GM19351 (cell line): ENCODE data around the gene KIF7.

Source experiments
- ATAC-seq: cut with Tn5 transposase; IDR thresholded peaks from one replicate; pipeline ENCODE4 v1.9.1; 2021; ENCODE audit warnings: mild to moderate bottlenecking, moderate library complexity; ENCODE audit not compliant: unreplicated experiment

The KIF7 gene

DNA sequence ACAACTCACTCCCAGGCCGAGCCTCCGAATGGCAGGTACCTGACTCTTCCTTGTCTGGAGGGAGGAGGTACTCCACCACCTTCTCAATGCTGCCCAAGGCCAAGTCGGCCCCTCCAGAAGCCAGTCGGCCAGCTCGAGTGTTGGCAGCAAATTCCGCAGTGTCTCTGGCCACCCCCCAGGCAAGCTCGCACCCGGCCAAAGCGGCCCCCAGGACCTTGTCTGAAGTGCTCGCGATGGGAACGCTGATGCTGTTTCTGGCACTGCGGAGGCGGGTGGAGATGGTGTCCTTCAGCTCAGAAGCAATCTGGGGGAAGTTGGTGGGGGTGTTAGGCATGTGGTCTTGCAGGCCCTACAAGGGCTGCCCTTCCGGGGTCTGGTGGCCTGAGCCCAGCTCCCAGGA lies 14.7 kb upstream of the KIF7 start:
- ATAC-seq, result no peak

- no peak for ATAC-seq
Measured at GRCh38 chr15:89669309-89669865, 14.1 kb upstream of the KIF7 start.

DNA sequence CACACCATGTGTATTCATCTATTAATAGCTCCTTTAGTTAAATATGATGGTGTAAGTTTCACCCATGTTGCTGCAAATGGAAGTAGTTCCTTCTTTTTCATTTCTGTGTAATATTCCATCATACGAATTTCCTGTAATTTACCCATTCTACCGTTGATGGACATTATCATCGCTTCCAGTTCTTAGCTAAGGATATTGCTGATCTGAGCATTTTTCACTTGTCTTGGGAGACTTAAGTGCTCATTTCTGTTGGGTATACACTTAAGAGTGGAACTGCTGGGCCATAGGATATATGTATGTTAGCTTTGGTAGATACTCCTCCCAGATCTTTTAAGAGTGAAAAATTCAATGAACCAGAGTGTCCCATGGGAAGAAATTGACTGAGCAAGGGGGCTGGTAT lies 12.9 kb upstream of the KIF7 start:
- no peak for ATAC-seq

DNA sequence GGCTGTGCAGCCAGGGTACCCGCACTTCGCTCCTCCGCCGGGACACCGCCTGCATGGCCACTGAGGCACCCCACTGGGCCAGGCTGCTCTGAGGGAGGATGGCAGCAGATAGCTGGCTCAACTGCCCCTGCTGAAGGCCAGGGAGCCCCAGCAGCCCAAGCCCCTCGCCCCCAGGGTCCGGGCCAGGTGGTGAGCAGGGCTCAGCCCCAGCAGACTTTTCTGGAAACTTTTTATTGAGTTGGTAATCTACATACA lies 12.4 kb upstream of the KIF7 start:
- ATAC-seq, result no peak

DNA sequence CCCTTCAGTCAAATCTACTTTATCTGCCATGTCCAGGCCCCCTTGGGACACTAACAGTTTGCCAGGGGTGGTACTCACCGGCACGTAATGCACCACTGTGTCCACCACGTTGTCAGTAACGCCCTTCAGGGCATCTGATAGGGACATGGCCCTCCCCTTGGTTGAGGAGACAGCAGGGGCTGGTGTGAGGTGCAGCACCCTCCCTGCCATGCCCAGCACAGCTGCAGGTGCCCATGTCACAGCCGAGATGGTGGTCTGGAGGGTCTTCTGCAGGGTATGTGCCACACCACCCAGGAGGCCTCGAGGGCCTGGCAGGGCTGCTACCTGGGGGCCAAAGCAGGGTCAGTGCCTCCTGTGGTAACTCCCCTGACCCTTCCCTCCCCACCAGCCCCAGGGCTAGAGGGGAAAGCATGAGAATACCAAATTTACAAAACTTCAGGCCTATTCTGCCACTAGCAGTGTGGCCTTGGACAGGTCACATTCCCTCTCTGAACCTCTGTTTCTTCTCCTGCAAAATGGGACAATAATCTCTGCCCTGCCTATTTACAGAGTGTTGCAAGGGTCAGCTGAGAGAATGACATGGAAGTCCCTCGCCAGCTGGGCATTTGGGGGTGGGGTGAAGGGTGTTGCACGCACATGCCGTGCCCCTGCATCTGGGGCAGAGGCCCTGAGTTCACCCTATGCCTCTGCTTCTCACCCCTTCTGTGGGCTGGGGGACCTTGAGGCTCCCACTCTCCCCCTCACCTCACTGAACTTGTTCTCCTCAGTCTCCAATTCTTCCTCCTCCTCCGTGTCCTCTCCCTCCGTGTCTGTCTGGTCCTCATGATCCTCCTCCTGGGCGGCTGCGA lies 11.8 kb upstream of the KIF7 start:
- ATAC-seq, result no peak

GRCh38 chr15:89666184-89666857 lies 11.1 kb upstream of the KIF7 start:
- ATAC-seq, result no peak

DNA sequence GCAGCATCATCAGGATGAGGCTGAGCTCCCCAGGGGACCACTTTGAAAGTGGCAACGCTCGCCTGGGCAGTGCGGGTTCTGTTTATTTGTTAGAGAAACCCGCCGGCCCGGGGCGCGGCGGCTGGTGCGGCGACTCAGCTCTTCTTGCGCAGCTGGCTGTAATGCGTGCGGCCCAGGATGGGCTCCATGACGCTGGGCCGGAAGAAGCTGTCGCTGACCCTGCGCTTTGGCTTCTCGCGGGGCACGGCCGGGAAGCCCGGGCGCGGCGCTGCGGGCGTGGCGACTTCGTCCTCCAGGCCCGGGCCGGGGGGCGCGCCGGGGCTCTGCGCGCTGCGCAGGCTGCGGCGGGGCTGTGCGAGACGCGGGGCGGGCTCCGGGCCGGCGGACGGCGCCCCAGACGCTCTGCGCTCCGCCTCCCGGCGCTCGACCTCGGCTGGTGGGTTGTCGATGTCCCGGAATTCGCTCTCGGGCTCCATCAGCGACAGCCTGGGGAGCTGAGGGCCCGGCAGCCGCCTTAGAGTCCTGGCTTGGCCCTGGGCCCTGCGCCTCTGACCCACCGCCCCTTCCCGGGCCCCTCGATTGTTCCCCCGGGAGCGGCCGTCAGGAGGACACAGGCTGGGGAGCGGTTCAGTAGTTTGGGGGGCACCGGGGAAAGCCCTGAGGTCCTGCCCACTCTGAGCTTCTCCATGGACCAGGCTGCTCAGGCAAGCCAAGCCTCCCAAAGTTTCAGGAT lies 10.3 kb upstream of the KIF7 start:
- peak; percentile 63 for ATAC-seq

- no peak for ATAC-seq
Measured at GRCh38 chr15:89664441-89665350, 9.4 kb upstream of the KIF7 start.

GRCh38 chr15:89662893-89663626 lies 7.8 kb upstream of the KIF7 start:
- ATAC-seq, result no peak

GRCh38 chr15:89660556-89660955 lies 5.3 kb upstream of the KIF7 start:
- ATAC-seq, result no peak

GRCh38 chr15:89659295-89659694 lies 4.0 kb upstream of the KIF7 start:
- no peak for ATAC-seq

- no peak for ATAC-seq
Measured at GRCh38 chr15:89657686-89658200, 2.5 kb upstream of the KIF7 start.

- ATAC-seq, result no peak
Measured at GRCh38 chr15:89656116-89656815, 999 bp upstream of the KIF7 start.

DNA sequence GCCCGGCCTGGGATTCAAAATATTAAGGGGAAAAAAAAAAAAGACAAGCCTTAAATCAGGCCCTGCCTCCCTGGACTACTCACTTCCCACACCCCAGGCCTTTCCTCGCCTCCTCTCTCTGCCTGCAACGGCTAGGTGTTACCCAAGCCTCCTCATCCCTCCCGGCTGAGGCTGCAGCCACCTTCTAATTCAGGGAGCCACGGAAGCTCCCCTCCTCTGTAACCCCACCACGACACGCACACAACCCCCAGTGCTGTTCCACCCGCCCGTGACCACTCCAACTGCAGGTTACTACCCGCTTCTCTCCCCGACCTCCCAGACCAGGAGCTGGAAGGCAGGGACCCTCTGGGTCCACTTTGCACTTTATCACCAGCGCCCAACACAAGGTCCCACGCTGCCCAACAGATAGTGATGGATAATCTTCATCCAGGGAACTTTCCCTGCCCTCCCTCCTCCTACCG lies 936 bp downstream of the KIF7 start:
- no peak for ATAC-seq

GRCh38 chr15:89653578-89653977 lies 1.7 kb downstream of the KIF7 start:
- ATAC-seq, result no peak

- ATAC-seq, result no peak
Measured at GRCh38 chr15:89652666-89653065, 2.6 kb downstream of the KIF7 start.

- no peak for ATAC-seq
Measured at GRCh38 chr15:89652131-89652530, 3.1 kb downstream of the KIF7 start.

DNA sequence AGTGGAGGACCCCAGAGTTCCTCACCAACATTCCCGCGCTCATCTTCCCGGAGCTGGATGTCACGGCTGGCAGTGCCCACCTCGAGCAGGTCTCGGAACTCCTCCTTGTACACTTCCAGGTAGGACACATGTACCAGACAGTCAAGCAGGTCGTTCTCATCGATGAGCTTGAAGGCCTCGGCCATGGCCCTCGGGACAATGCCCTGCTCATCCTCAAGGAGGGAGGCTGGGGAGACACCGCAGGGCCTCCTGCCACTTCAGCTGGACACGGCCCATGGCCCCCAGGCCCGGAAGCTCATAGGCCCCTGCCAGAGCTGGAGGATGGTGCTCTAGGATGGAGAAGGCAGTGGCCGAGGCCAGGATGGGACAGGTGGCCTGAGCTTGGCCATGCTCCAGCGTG lies 5.6 kb downstream of the KIF7 start:
- ATAC-seq, result no peak

DNA sequence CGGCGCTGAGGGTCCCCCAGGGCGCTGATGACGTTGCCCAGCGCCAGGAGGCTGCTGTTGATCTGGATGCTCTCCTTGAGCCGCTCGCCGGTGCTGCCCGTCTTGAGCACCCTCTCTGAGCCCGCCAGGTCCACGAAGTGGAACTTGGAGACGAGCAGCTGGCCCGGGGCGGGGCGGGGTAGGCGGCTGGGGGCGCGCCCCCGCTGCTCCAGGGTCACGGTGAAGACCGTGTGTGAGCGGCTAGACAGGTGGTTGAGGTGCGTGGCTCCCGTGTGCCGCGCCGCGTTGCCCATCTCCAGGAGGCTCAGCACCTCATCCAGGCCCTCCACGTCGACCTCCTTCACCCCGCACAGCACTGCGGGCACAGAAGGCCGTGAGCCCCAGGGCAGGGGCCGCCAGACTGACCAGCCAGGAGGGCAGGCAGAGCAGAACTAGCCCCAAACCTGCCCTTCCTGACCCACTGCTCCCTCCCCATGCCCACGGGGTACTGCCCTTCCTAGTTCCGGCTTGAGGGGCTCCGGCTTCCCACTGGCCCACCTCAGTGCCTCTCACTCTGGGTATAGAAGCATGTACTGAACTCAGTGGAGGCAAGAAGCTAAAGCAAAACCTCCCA lies 6.1 kb downstream of the KIF7 start:
- ATAC-seq, result no peak
